HepG2 (cell line): ENCODE measurements around the gene BSND. TPM values are rescaled to one million over a fixed set of nuclear protein-coding genes. Genes with fewer than 3 reads are reported as not detected.

Experiments used
- CEBPG ChIP-seq: IDR thresholded peaks from 2 replicates; pipeline ENCODE4 v1.6.1; 2016
- FOXA3 ChIP-seq: IDR thresholded peaks from 2 replicates; pipeline ENCODE4 v1.6.1; 2016; ENCODE audit warnings: missing genetic modification reagents, missing compliant biosample characterization
- GABPB1 ChIP-seq: IDR thresholded peaks from 2 replicates; pipeline ENCODE4 v1.6.1; 2016; ENCODE audit warnings: mild to moderate bottlenecking, missing genetic modification reagents, moderate library complexity, missing compliant biosample characterization
- HBP1 ChIP-seq: IDR thresholded peaks from 2 replicates; pipeline ENCODE4 v1.6.1; 2016; ENCODE audit warnings: low read depth, control low read depth
- JUN ChIP-seq: sonication (generic); formaldehyde crosslinking; IDR thresholded peaks from 2 replicates; pipeline ENCODE4 v1.4.0; 2020; ENCODE audit warnings: mild to moderate bottlenecking, missing genetic modification reagents
- MXD4 ChIP-seq: IDR thresholded peaks from 2 replicates; pipeline ENCODE4 v1.6.1; 2016; ENCODE audit warnings: mild to moderate bottlenecking, missing biosample characterization, missing genetic modification reagents
- NONO ChIP-seq, 2 experiments: fragments of 450-650 bp in 1 of 2; sonication (generic) in 1 of 2; formaldehyde crosslinking in 1 of 2; IDR thresholded peaks in 1 of 2; conservative IDR thresholded peaks in 1 of 2; 2 replicates each; pipeline versions ENCODE4 v1.6.1 to v1.8.0; 2017 to 2022; ENCODE audit warnings: mild to moderate bottlenecking in 1 of 2, missing genetic modification reagents in 1 of 2, moderate library complexity in 1 of 2
- PHF5A ChIP-seq: IDR thresholded peaks from one replicate; pipeline ENCODE4 v1.6.1; 2018; ENCODE audit warnings: low read depth, missing genetic modification reagents; ENCODE audit not compliant: unreplicated experiment
- POGK ChIP-seq: sonication (generic); formaldehyde crosslinking; conservative IDR thresholded peaks from 2 replicates; pipeline ENCODE4 v1.8.0; 2022; ENCODE audit warnings: mild to moderate bottlenecking, moderate library complexity, missing genetic modification reagents
- RAD21 ChIP-seq: fragments of 450-650 bp; formaldehyde crosslinking; IDR thresholded peaks from 2 replicates; pipeline ENCODE4 v1.5.0; 2020; ENCODE audit warnings: mild to moderate bottlenecking
- SAFB2 ChIP-seq: sonication (generic); formaldehyde crosslinking; IDR thresholded peaks from 2 replicates; pipeline ENCODE4 v1.5.1; 2020; ENCODE audit warnings: missing genetic modification reagents, low read depth, mild to moderate bottlenecking, borderline replicate concordance
- U2AF2 ChIP-seq: fragments of 200-400 bp; formaldehyde crosslinking; IDR thresholded peaks from 2 replicates; pipeline ENCODE4 v1.6.1; 2017; ENCODE audit warnings: low read depth, mild to moderate bottlenecking, low read length
- ZFX ChIP-seq: sonication (generic); formaldehyde crosslinking; IDR thresholded peaks from 2 replicates; pipeline ENCODE4 v1.4.0; 2020; ENCODE audit warnings: mild to moderate bottlenecking, low read depth, missing genetic modification reagents, moderate library complexity
- ZMYM2 ChIP-seq: sonication (generic); formaldehyde crosslinking; IDR thresholded peaks from 2 replicates; pipeline ENCODE4 v1.8.0; 2022; ENCODE audit warnings: mild to moderate bottlenecking, missing genetic modification reagents
- ZNF253 ChIP-seq: sonication (generic); formaldehyde crosslinking; IDR thresholded peaks from 2 replicates; pipeline ENCODE4 v1.8.0; 2022; ENCODE audit warnings: mild to moderate bottlenecking, missing genetic modification reagents, borderline replicate concordance
- ZNF513 ChIP-seq: sonication (generic); formaldehyde crosslinking; conservative IDR thresholded peaks from 2 replicates; pipeline ENCODE4 v1.5.0; 2020; ENCODE audit warnings: missing genetic modification reagents
- ZNF557 ChIP-seq: sonication (generic); formaldehyde crosslinking; IDR thresholded peaks from 2 replicates; pipeline ENCODE4 v1.4.0; 2020; ENCODE audit warnings: missing genetic modification reagents
- ZNF614 ChIP-seq: IDR thresholded peaks from 2 replicates; pipeline ENCODE4 v1.6.1; 2018; ENCODE audit warnings: missing biosample characterization, missing genetic modification reagents, inconsistent platforms, borderline replicate concordance
- ZNF704 ChIP-seq: sonication (generic); formaldehyde crosslinking; IDR thresholded peaks from 2 replicates; pipeline ENCODE4 v1.8.1; 2023; ENCODE audit warnings: mild to moderate bottlenecking, inconsistent platforms, moderate library complexity, missing genetic modification reagents, borderline replicate concordance
- polyA plus RNA-seq, 8 experiments: library from polyadenylated mRNA; depleted of rRNA in 3 of 8; stranded (reverse) in 7 of 8; unstranded in 1 of 8; fragments of >200 nt; fragmentation: Illumina TruSeq in 4 of 8; extraction: Trizol in 4 of 8; gene quantifications; 2 replicates each; pipeline versions ENCODE4 v1.2.1 to v1.2.3, GENCODE V29; 2011 to 2016; ENCODE audit warnings: low read depth in 4 of 8, missing spikeins in 1 of 8, mixed read lengths in 1 of 8; ENCODE audit not compliant: insufficient read depth in 1 of 8
- total RNA-seq, 5 experiments: library from RNA; depleted of rRNA; stranded (reverse); fragments of >200 nt; fragmentation: Illumina TruSeq; extraction: Trizol; gene quantifications; 2 replicates each; pipeline ENCODE4 v1.2.3, GENCODE V29; 2016; ENCODE audit warnings: low read depth in 1 of 5
- TF ChIP-seq, protein P1 (sequence below): sonication (generic); formaldehyde crosslinking; IDR thresholded peaks from 2 replicates; pipeline ENCODE4 v1.4.0; 2020; ENCODE audit warnings: low read depth, mild to moderate bottlenecking, missing genetic modification reagents

The BSND gene
- total and polyA plus RNA-seq, 2 of the 13 experiments (the other 11 are each of a cell fraction or from before 2014, with no cell fraction given): not detected

GRCh38 chr1:54950369-54951163 is 48.2 kb upstream of the BSND start (continued):
- TF ChIP-seq ZNF704 (no peak), U2AF2 (no peak), MXD4 (CRISPR knock-in tag) (0 out of 2 replicates have a peak, but pooled peaks have one; percentile 27), FOXA3 (peak; percentile 51), ZNF253 (0 out of 2 replicates have a peak, but pooled peaks have one; percentile 37), ZMYM2 (0 out of 2 replicates have a peak, but pooled peaks have one; percentile 48), POGK (CRISPR knock-in tag) (peak; percentile 63), ZFX (CRISPR knock-in tag) (peak; percentile 74), ZNF513 (no peak), GABPB1 (peak; percentile 25), HBP1 (no peak), NONO (IDR thresholded peaks at IDR 0.05) (no peak), NONO (CRISPR knock-in tag; conservative IDR thresholded peaks at IDR 0.05) (0 out of 2 replicates have a peak, but pooled peaks have one; percentile 38), ZNF614 (CRISPR knock-in tag) (peak; percentile 65; the same call in 1 of the 2 replicates), SAFB2 (CRISPR knock-in tag) (peak; percentile 61; the same call in 1 of the 2 replicates), ZNF557 (CRISPR knock-in tag) (0 out of 2 replicates have a peak, but pooled peaks have one; percentile 56), JUN (CRISPR knock-in tag) (no peak), RAD21 (CRISPR knock-in tag) (peak; percentile 68), CEBPG (CRISPR knock-in tag) (peak; percentile 83), PHF5A (no peak)
- TF ChIP-seq, protein P1, sequence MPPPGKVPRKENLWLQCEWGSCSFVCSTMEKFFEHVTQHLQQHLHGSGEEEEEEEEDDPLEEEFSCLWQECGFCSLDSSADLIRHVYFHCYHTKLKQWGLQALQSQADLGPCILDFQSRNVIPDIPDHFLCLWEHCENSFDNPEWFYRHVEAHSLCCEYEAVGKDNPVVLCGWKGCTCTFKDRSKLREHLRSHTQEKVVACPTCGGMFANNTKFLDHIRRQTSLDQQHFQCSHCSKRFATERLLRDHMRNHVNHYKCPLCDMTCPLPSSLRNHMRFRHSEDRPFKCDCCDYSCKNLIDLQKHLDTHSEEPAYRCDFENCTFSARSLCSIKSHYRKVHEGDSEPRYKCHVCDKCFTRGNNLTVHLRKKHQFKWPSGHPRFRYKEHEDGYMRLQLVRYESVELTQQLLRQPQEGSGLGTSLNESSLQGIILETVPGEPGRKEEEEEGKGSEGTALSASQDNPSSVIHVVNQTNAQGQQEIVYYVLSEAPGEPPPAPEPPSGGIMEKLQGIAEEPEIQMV (CRISPR knock-in tag): 0 out of 2 replicates have a peak, but pooled peaks have one; percentile 26
